Activated gamma-delta T cell (primary cell): Measurements from ENCODE around the gene GMDS.

Experiments used
- DNase-seq: peaks from one replicate; lab custom pipeline; 2025; lab: John Stamatoyannopoulos, UW

GMDS gene

GRCh38 chr6:2205396-2205795 is 40.0 kb downstream of the GMDS start:
- DNase-seq: no peak

- no peak for DNase-seq
These were observed 41.1 kb downstream of the GMDS start for GRCh38 chr6:2204272-2204671.

GRCh38 chr6:2203264-2203663 is 42.1 kb downstream of the GMDS start:
- no peak for DNase-seq

GRCh38 chr6:2197984-2198383 is 47.4 kb downstream of the GMDS start:
- DNase-seq: no peak

- DNase-seq: no peak
These were observed 48.2 kb downstream of the GMDS start for GRCh38 chr6:2197177-2197671.

- no peak for DNase-seq
These were observed 49.2 kb downstream of the GMDS start for GRCh38 chr6:2196079-2196679.

GRCh38 chr6:2194643-2195042 is 50.8 kb downstream of the GMDS start:
- no peak for DNase-seq

- DNase-seq: no peak
These were observed 51.5 kb downstream of the GMDS start for GRCh38 chr6:2193931-2194330.

- no peak for DNase-seq
These were observed 52.4 kb downstream of the GMDS start for GRCh38 chr6:2192976-2193375.

- no peak for DNase-seq
These were observed 54.0 kb downstream of the GMDS start for GRCh38 chr6:2191390-2191740.

GRCh38 chr6:2190661-2191389 is 54.6 kb downstream of the GMDS start:
- DNase-seq: no peak

GRCh38 chr6:2188856-2189384 is 56.5 kb downstream of the GMDS start:
- no peak for DNase-seq

GRCh38 chr6:2188397-2188796 is 57.0 kb downstream of the GMDS start:
- no peak for DNase-seq

- no peak for DNase-seq
These were observed 57.6 kb downstream of the GMDS start for GRCh38 chr6:2187826-2188225.

- DNase-seq: no peak
These were observed 58.9 kb downstream of the GMDS start for GRCh38 chr6:2186516-2186915.

GRCh38 chr6:2185466-2185865 is 59.9 kb downstream of the GMDS start:
- no peak for DNase-seq

- DNase-seq: no peak
These were observed 60.5 kb downstream of the GMDS start for GRCh38 chr6:2184700-2185455.

GRCh38 chr6:2183752-2184151 is 61.7 kb downstream of the GMDS start:
- DNase-seq: no peak

- DNase-seq: no peak
These were observed 62.2 kb downstream of the GMDS start for GRCh38 chr6:2183246-2183645.

- no peak for DNase-seq
These were observed 63.2 kb downstream of the GMDS start for GRCh38 chr6:2182251-2182650.

- no peak for DNase-seq
These were observed 63.8 kb downstream of the GMDS start for GRCh38 chr6:2181567-2181966.

- no peak for DNase-seq
These were observed 65.5 kb downstream of the GMDS start for GRCh38 chr6:2179950-2180349.

GRCh38 chr6:2179241-2179640 is 66.2 kb downstream of the GMDS start:
- DNase-seq: no peak
